ENCODE measurements around the gene ZFP62. TPM values are rescaled to one million over a fixed set of nuclear protein-coding genes. Genes with fewer than 3 reads are reported as not detected.

ZFP62 gene
- total RNA-seq, 1 donor from 2014 or later: 15.9 TPM

DNA sequence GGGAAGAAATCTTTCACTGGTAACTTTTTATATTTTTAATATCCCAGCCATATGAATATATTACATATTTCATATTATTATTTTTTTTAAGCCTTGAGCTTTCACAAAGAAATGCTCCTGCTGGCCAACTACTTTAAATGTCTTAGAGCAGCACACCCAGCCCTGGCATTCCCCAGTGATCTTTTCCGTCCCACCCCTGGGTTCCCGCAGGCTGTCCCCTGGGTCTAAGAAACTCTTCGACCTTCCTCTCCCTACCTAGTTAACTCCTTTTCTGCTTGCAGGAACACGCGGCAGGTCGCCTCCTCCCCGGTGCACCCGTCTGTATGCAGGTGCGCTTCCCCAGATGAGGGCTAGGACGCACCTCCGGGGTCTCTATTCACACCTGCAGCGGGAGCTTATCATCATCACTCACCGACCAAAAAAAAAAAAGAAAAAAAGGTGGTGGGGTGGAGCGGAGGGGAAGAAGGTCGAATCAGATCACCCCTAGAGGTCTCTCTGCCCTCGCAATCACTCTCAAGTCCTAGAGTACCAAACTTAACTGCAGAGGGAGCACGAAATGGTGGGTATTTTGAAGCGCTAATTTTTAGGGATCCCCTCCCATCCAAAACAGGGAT lies 696 bp downstream of the ZFP62 start:
- Histone ChIP-seq H3K27ac (replicated peaks) (peak overlapping the region; percentile 96), H3K4me1 (peaks cover 23% of the 10 kb centered on the region), H3K27me3 (ENCODE audit: low read depth) (no peaks in the 10 kb centered on the region), H3K9me3 (replicated peaks) (no peaks in the 10 kb centered on the region), H3K36me3 (peaks cover 16% of the 10 kb centered on the region), H3K4me3 (peak overlapping the region; percentile 86)
- TF ChIP-seq CTCF (IDR thresholded peaks at IDR 0.05; ENCODE audit: borderline replicate concordance): no peak
- DNase-seq: peak; percentile 26
- intact Hi-C loops (cut with micrococcal nuclease): no loop called here

GRCh38 chr5:180858586-180858985 lies 2.5 kb downstream of the ZFP62 start:
- TF ChIP-seq CTCF (IDR thresholded peaks at IDR 0.05; ENCODE audit: borderline replicate concordance): no peak
- no peak overlapping the region for H3K27ac ChIP-seq (replicated peaks)
- DNase-seq: no peak
- H3K9me3 ChIP-seq (replicated peaks): no peaks in the 10 kb centered on the region
- H3K36me3 ChIP-seq: peaks cover 16% of the 10 kb centered on the region
- intact Hi-C loops (cut with micrococcal nuclease): no loop called here
- no peaks in the 10 kb centered on the region for H3K27me3 ChIP-seq (ENCODE audit: low read depth)
- H3K4me3 ChIP-seq: no peak overlapping the region
- H3K4me1 ChIP-seq: peaks cover 23% of the 10 kb centered on the region

GRCh38 chr5:180853848-180854176 lies 7.3 kb downstream of the ZFP62 start:
- Histone ChIP-seq H3K27ac (replicated peaks) (no peak overlapping the region), H3K36me3 (peaks cover 45% of the 10 kb centered on the region), H3K4me3 (no peak overlapping the region), H3K4me1 (peaks cover 14% of the 10 kb centered on the region), H3K9me3 (replicated peaks) (peaks cover 11% of the 10 kb centered on the region), H3K27me3 (ENCODE audit: low read depth) (no peaks in the 10 kb centered on the region)
- intact Hi-C loops (cut with micrococcal nuclease): no loop called here
- no peak for DNase-seq
- no peak for TF ChIP-seq CTCF (IDR thresholded peaks at IDR 0.05; ENCODE audit: borderline replicate concordance)

DNA sequence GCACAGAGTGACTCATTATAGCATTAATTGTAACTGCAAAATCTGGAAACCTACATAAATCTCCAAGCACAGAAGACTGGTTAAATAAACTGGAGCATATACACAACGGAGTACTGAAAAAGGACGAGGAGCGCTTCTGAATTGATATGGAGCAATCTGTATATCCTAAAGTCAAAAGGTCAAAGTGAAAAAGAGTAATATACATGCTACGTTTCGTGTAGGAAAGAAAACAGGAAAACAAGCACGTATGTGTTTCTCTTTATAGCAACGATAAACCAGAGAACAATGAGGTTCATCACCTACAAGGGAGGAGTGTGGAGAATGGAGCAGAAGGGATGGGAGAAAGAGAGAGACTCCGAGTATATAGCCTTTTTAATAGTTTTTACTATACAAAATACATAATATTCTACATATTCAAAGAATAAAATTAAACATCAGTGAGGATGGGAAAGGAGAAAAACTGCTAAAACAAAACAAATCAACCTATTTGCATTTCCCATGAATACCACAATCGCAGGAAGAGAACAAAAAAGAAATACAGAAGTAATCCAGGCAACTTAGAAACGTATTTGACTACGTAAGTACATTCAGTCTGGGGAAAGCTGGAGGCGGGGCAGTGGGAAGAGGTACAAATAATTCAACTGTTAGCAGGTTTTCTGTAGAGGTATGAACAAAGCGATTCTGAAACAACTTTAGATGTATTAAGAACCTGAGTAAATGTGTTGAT lies 7.8 kb downstream of the ZFP62 start:
- Histone ChIP-seq H3K9me3 (replicated peaks) (peaks cover 11% of the 10 kb centered on the region), H3K27me3 (ENCODE audit: low read depth) (no peaks in the 10 kb centered on the region), H3K4me3 (no peak overlapping the region), H3K4me1 (peaks cover 14% of the 10 kb centered on the region), H3K27ac (replicated peaks) (peak overlapping the region; percentile 17), H3K36me3 (peaks cover 45% of the 10 kb centered on the region)
- no peak for TF ChIP-seq CTCF (IDR thresholded peaks at IDR 0.05; ENCODE audit: borderline replicate concordance)
- intact Hi-C loops (cut with micrococcal nuclease): no loop called here
- no peak for DNase-seq

DNA sequence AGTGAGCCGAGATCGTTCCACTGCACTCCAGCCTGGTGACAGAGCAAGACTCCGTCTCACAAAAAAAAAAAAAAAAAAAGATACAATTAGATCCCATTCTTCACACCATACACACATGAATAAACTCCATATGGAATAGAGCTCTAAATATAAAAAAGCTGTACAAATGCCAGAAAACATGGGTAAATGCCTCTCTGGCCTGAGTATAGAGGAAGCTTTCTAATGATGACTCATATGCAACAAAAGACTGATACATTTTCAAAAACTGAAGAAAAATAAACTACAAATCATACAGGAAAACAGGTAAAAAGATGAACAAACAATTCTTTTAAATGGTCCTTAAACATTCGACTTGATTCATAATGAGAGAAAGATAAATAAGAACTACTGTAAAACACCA lies 8.6 kb downstream of the ZFP62 start:
- no peaks in the 10 kb centered on the region for H3K27me3 ChIP-seq (ENCODE audit: low read depth)
- H3K4me3 ChIP-seq: no peak overlapping the region
- H3K4me1 ChIP-seq: peaks cover 14% of the 10 kb centered on the region
- H3K27ac ChIP-seq (replicated peaks): peak overlapping the region; percentile 17
- DNase-seq: no peak
- peaks cover 53% of the 10 kb centered on the region for H3K36me3 ChIP-seq
- intact Hi-C loops (cut with micrococcal nuclease): no loop called here
- no peak for TF ChIP-seq CTCF (IDR thresholded peaks at IDR 0.05; ENCODE audit: borderline replicate concordance)
- peaks cover 11% of the 10 kb centered on the region for H3K9me3 ChIP-seq (replicated peaks)

All from left ventricle myocardium inferior (tissue), 1 donor.